Stomach (tissue), 9 donors: ENCODE results near the gene CTRL. TPM values are rescaled to one million over a fixed set of nuclear protein-coding genes. Genes with fewer than 3 reads are reported as not detected.

Experiments used
- DNase-seq, 2 donors: peaks; one replicate each; pipeline versions ENCODE4 v3.0.0 to v3.0.0-alpha.2; 2013 to 2019
- H3K27ac ChIP-seq, 5 donors: fragments of 200-600 bp in 4 of 5; sonication (generic) in 4 of 5; one replicate each; pipeline ENCODE4 v1.5.1; 2013 to 2019; ENCODE audit warnings: mild to moderate bottlenecking in 1 of 5, moderate library complexity in 1 of 5
- H3K27me3 ChIP-seq, 3 donors: fragments of 200-600 bp; sonication (generic); one replicate each; pipeline ENCODE4 v1.5.1; 2017 to 2019; ENCODE audit warnings: mixed run types in 1 of 3
- H3K36me3 ChIP-seq, 4 donors: fragments of 200-600 bp; sonication (generic); 1 replicate in 3 of 4; 2 replicates in 1 of 4; pipeline ENCODE4 v1.5.1; 2016 to 2019
- H3K4me1 ChIP-seq, 4 donors: fragments of 200-600 bp; sonication (generic); one replicate each; pipeline ENCODE4 v1.5.1; 2016 to 2019
- H3K4me3 ChIP-seq, 4 donors: fragments of 200-600 bp; sonication (generic) in 3 of 4; one replicate each; pipeline ENCODE4 v1.5.1; 2016 to 2019; ENCODE audit warnings: mild to moderate bottlenecking in 1 of 4
- H3K9me3 ChIP-seq, 4 donors: fragments of 200-600 bp; sonication (generic); one replicate each; pipeline ENCODE4 v1.5.1; 2016 to 2019
- CTCF ChIP-seq, 7 experiments: fragments of 450-650 bp in 4 of 7; fragments of 200-600 bp in 3 of 7; sonication (generic) in 3 of 7; IDR thresholded peaks; one replicate each; pipeline ENCODE4 v1.5.1; 2016 to 2019; ENCODE audit warnings: antibody characterized with exemption in 7 of 7, control low read depth in 2 of 7, mild to moderate bottlenecking in 1 of 7
- EP300 ChIP-seq: sonication (generic); formaldehyde crosslinking; IDR thresholded peaks from one replicate; pipeline ENCODE4 v1.6.1; 2017; ENCODE audit warnings: antibody characterized with exemption
- POLR2A ChIP-seq, 4 donors: fragments of 450-650 bp; IDR thresholded peaks; one replicate each; pipeline ENCODE4 v1.6.1; 2016; ENCODE audit warnings: antibody characterized with exemption in 4 of 4, control low read depth in 2 of 4, mild to moderate bottlenecking in 1 of 4, moderate library complexity in 1 of 4
- POLR2AphosphoS5 ChIP-seq, 3 donors: sonication (generic); formaldehyde crosslinking; IDR thresholded peaks; one replicate each; pipeline ENCODE4 v1.6.1; 2016; ENCODE audit warnings: antibody characterized with exemption in 3 of 3
- WGBS, 5 donors: extraction: QIAGEN DNeasy Blood & Tissue Kit in 3 of 5; methylation state at CpG; one replicate each; pipeline versions ENCODE4 v1.1.5 to v1.1.7; 2013 to 2018; 5-methylcytosine and 5-hydroxymethylcytosine counted together
- intact Hi-C: fragments of 100-400 bp; cut with DNase I; formaldehyde crosslinking; loops from one replicate; pipeline ENCODE4 v1.15.1; 2023; ENCODE audit warnings: low total_unique reads
- polyA plus RNA-seq, 3 donors: library from polyadenylated mRNA; stranded (reverse); fragments of 200-250 nt; gene quantifications; one replicate each; pipeline ENCODE4 v1.2.3, GENCODE V29; 2013
- total RNA-seq, 5 donors: library from RNA; depleted of rRNA; stranded (reverse); fragments of >200 nt; gene quantifications; one replicate each; pipeline versions ENCODE4 v1.1.0 to v1.2.3, GENCODE V29; 2014 to 2016
- donor health status: healthy with polysubstance abuse.
- donor health status: Bipolar disorder and iron deficiency.
- donor health status: healthy.

The CTRL gene
- total and polyA plus RNA-seq, 8 donors = 0.37 to 11.0 (median 2.1) TPM; not detected in 1

GRCh38 chr16:67923414-67924116, 8.1 kb downstream of the CTRL start:
- no peak overlapping the region for H3K27ac ChIP-seq
- WGBS, 5 donors = 59 to 83% (median 73%) methylated on average over 9 to 10 of the region's 10 CpGs
- DNase-seq = no peak
- peaks cover 12 to 45% (median 18%) of the 10 kb centered on the region in 4 donors for H3K4me1 ChIP-seq
- H3K4me3 ChIP-seq = no peak overlapping the region
- peaks cover 25 to 68% (median 50%) of the 10 kb centered on the region in 4 donors for H3K36me3 ChIP-seq
- intact Hi-C loops = no loop called here
- no peaks in the 10 kb centered on the region for H3K27me3 ChIP-seq
- no peaks in the 10 kb centered on the region for H3K9me3 ChIP-seq
- no peak for TF ChIP-seq POLR2AphosphoS5 (IDR thresholded peaks at IDR 0.05)
- TF ChIP-seq EP300 = no peak
- no peak for TF ChIP-seq POLR2A (IDR thresholded peaks at IDR 0.05)
- TF ChIP-seq CTCF (IDR thresholded peaks at IDR 0.05) = no peak

GRCh38 chr16:67922740-67923139, 8.9 kb downstream of the CTRL start:
- no peak overlapping the region for H3K4me3 ChIP-seq
- H3K9me3 ChIP-seq = no peaks in the 10 kb centered on the region
- no peak overlapping the region for H3K27ac ChIP-seq
- H3K27me3 ChIP-seq = no peaks in the 10 kb centered on the region
- no peak for DNase-seq
- 72 to 79% (median 74%) methylated on average over 7 to 8 of the region's 8 CpGs for WGBS, 5 donors
- peaks cover 12 to 44% (median 21%) of the 10 kb centered on the region in 4 donors for H3K4me1 ChIP-seq
- H3K36me3 ChIP-seq = peaks cover 22 to 66% (median 49%) of the 10 kb centered on the region in 4 donors
- TF ChIP-seq CTCF (IDR thresholded peaks at IDR 0.05) (no peak), POLR2A (IDR thresholded peaks at IDR 0.05) (no peak), EP300 (no peak), POLR2AphosphoS5 (IDR thresholded peaks at IDR 0.05) (no peak)
- intact Hi-C loops = no loop called here

- Histone ChIP-seq H3K27ac (no peak overlapping the region), H3K9me3 (no peaks in the 10 kb centered on the region), H3K27me3 (no peaks in the 10 kb centered on the region), H3K4me3 (no peak overlapping the region), H3K4me1 (peaks cover 12 to 49% (median 26%) of the 10 kb centered on the region in 4 donors), H3K36me3 (peaks cover 18 to 66% (median 49%) of the 10 kb centered on the region in 4 donors)
- WGBS, 5 donors = 66 to 78% (median 69%) methylated on average over 5 of the region's 5 CpGs
- TF ChIP-seq POLR2A (IDR thresholded peaks at IDR 0.05) = no peak
- TF ChIP-seq EP300 = no peak
- no peak for TF ChIP-seq POLR2AphosphoS5 (IDR thresholded peaks at IDR 0.05)
- TF ChIP-seq CTCF (IDR thresholded peaks at IDR 0.05) = no peak
- intact Hi-C loops = no loop called here
- DNase-seq = no peak
These were observed 9.4 kb downstream of the CTRL start for GRCh38 chr16:67922221-67922620.

GRCh38 chr16:67919622-67920221, 11.9 kb downstream of the CTRL start:
- no peak overlapping the region for H3K27ac ChIP-seq
- WGBS, 5 donors = 81 to 89% (median 86%) methylated on average over 6 of the region's 6 CpGs

More at GRCh38 chr16:67919622-67920221, 11.9 kb downstream of the CTRL start:
- Histone ChIP-seq H3K4me1 (peaks cover 6 to 54% (median 32%) of the 10 kb centered on the region in 4 donors), H3K27me3 (no peaks in the 10 kb centered on the region), H3K4me3 (no peak overlapping the region), H3K36me3 (peaks cover 18 to 75% (median 60%) of the 10 kb centered on the region in 4 donors), H3K9me3 (no peaks in the 10 kb centered on the region)
- intact Hi-C loops = no loop called here
- DNase-seq = no peak
- no peak for TF ChIP-seq CTCF (IDR thresholded peaks at IDR 0.05)
- no peak for TF ChIP-seq POLR2AphosphoS5 (IDR thresholded peaks at IDR 0.05)
- TF ChIP-seq EP300 = no peak
- no peak for TF ChIP-seq POLR2A (IDR thresholded peaks at IDR 0.05)
